HG02885 (cell line): ENCODE data around the gene SLC4A11.
A peak's percentile ranks its signal among the peaks of the same experiment; 100 is the strongest.
"Not testable (repeated sequence)": the region's sequence is repeated elsewhere in the genome, so short reads cannot be mapped to it uniquely, and the experiment has no call there.

ENCODE experiments used
- ATAC-seq: cut with Tn5 transposase; IDR thresholded peaks from one replicate; pipeline ENCODE4 v1.9.1; 2021; ENCODE audit warnings: mild to moderate bottlenecking; ENCODE audit not compliant: unreplicated experiment, poor library complexity

SLC4A11 gene

GRCh38 chr20:3208786-3209256 lies 30.2 kb downstream of the SLC4A11 start:
- ATAC-seq = peak; percentile 3

GRCh38 chr20:3204124-3204794 lies 34.7 kb downstream of the SLC4A11 start, which contains the start of gene DDRGK1:
Gene DDRGK1 (minus strand): TSS chr20:3204682. CDS start chr20:3204627, 55 bp downstream.
- ATAC-seq = peak; percentile 78

DNA sequence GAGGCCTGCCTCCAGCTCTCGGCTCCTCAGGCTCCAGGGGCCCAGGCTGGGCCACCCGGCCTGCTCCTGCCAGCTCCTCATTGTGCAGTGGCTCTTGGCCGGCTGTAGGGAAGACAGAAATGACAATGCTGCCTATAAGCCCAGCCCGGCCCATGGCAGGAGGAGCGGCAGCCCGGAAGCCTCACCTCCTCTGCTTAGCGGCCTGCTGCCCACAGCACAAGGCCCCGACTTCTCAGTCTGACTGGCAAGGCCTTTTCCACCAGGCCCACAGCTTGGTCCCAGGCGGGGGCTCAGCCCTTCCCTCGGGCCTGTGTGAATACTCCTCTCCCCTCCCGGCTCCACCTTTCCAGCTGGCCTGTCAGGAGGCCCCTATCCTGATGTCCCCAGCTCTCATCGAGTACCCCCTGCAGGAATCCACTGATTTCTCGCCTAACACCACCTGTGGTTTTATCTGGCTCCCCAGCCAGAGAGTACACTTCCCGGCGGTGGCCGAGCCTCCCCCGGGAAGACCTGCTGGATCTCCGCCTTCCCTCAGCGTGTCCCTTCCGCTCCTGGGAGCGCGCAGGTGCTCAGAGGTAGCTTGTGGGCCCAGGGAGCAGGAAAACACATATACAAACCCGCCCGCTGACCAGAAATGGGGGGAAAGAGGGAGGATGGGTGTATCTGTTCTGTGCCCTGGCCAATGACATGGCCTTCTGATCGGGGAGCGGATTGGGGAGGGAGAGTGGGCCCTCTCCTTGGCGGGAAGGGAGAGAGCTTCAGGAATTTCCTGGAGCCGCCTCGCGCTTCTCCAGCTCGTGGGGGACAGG lies 35.5 kb downstream of the SLC4A11 start:
- ATAC-seq = peak; percentile 26

DNA sequence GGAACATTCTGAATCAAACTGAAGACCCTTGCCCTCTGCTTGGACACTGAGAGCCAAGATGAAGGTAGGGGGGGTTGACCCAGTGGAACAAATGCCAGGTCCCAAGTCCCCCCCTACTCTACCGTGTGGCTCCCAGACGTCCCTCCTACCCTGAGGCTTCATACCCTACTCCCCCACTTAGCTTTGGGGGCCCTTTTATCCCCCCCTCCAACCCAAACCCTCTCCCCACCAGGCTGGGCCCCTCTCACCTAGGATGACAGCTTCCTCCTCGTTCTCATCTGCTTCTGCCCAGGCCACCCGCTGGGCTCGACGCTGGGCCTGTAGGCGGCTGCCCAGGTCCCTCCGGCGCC lies 36.0 kb downstream of the SLC4A11 start:
- no peak for ATAC-seq

DNA sequence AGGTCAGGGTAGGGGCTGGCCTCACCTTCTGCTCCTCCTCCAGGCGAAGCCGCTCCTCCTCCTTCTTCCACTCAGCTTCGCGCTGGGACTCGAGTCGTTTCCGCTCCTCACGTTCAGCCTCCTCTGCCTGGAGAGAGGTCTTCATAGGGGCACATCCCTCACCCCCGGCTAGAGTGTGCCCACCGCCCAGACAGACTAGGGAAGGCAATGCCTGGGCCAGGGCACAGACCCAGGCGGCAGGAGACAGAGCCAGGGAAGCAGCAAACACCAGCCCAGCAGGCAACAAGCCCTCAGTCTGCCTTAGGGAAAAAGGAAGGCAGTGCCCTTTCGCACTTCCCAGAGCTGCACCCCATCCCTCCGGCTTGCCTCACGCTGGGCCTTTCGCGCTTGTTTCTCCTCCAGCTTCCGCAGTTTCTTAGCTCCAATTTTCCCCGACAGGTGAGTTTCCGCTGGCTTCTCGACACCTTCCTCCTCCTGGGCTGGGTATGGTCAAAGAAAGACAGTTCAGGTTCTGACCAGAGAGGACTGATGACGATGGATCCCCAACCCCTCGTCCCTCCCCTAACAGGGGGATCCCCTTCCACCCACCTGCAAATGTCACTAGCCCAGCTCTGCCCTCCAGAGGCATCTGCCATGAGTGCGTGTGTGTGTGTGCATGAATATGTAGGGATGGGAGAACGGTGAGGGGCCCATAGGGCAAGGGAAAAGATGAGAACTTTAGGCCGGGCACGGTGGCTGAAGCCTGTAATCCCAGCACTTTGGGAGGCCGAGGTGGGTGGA lies 38.8 kb downstream of the SLC4A11 start:
- no peak for ATAC-seq

DNA sequence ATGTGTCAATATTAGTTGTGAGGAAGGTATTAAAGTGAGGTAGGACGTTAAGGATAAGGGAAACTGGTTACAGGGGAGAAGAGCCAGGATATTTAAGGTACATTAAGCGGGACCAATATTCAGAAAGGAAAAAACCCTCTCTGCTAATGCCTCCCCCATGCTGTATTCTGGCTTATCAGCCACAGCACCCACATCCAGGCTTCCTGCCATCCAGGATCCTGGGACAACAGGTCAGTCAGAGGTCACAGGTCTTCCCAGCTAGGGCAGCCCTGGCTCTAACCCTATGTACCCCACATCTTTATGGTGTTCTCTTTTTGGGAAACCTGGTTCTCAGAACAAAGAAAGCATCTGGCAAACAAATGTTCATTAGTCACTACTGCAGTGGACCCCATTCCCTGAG lies 39.8 kb downstream of the SLC4A11 start:
- ATAC-seq = no peak

GRCh38 chr20:3195590-3196237 lies 43.3 kb downstream of the SLC4A11 start:
- ATAC-seq = no peak

DNA sequence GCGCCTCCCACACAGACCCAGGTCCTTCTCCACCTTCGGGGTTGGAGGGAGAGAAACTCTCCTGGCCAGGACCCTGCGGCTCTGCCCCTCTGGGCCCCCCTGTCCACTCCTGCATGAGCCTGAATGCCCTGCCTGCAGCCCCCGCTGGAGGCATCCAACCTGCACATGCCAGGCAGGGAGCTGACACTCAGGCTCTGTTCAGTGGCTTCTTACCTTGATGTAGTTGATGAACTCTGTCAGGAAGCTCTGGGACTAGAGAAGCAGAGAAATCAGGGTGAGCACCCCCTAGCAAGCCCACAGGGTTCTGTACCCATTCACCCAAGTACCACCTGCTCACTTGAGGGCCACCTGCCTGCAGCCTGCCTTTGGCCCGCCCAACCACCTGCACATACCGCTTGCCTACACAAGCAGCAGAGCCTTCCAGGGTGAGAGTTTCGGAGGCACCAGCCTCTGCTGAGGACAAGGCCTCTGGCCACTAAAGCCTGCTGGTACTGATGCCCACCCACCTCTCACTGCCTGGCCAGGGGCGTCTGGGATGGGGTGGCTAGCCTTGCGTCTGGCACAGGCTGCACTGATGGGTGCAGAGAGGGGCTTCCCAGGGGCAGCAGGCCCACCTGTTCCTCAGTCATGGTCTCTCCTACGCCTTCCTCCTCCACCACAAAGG lies 44.2 kb downstream of the SLC4A11 start:
- no peak for ATAC-seq

GRCh38 chr20:3193806-3194616 lies 45.0 kb downstream of the SLC4A11 start:
- ATAC-seq = no peak

DNA sequence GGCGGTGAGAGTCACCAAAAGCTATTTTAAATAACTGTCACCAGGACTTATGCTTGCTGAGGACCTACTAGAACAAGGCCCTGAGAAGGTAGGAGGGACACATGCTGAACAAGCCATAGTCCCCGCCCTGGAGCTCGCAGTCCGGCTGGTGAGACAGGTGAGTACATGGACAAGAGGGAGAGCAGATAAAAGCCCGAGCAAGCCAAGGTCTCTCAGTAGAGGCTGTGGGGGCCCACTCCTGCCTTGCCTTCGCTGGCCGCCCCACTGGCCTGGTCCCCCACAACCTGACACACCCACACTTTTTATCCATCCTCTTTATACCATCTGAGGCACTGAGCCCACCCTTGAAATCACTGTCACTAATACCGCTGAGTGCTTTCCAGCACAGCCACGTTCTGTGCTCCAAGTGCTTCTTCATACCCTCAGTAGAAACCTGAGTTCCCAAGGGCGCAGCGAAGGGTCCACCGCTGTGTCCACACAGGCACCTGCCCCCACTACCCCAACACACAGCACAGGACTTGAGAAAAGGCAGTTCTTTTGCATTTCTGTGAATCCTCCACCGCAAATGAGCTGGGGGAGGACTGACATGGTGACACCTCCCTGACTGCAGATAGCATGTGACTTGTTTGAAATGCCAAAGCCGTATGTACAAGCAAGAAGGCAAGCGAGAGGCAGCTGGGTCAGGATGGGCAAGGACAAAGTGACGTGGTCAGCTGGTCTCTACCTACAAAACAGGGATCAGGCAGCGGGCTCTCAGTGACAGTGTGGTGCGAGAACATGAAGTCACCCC lies 46.6 kb downstream of the SLC4A11 start:
- no peak for ATAC-seq

GRCh38 chr20:3190681-3191111 lies 48.3 kb downstream of the SLC4A11 start:
- ATAC-seq = no peak

DNA sequence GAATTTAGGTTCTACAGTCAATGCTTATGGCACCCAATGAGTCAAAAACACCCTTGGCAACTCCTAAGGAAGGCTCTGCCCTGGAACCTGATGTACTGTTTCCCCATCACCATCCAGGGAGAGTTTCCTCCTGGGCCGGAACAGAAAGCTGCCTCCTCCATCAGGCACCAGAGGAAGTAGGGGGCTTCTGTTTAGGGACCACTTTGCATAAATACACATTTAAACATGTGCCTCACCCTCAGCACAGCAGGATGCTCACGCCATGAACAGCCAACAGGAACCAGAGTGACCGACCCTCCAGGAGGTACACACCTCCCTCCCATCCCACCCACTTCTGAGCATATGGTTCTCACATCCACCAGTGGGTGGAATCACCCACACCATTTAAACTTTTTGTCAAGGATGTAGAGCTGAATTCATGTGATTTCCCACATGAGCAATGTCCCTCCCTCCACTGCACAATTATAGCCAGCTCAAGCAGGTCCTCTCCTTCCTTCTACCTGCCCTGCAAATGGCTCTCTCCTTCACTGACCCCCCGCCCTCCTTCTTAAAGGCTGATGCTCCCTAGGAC lies 49.3 kb downstream of the SLC4A11 start:
- ATAC-seq = no peak

DNA sequence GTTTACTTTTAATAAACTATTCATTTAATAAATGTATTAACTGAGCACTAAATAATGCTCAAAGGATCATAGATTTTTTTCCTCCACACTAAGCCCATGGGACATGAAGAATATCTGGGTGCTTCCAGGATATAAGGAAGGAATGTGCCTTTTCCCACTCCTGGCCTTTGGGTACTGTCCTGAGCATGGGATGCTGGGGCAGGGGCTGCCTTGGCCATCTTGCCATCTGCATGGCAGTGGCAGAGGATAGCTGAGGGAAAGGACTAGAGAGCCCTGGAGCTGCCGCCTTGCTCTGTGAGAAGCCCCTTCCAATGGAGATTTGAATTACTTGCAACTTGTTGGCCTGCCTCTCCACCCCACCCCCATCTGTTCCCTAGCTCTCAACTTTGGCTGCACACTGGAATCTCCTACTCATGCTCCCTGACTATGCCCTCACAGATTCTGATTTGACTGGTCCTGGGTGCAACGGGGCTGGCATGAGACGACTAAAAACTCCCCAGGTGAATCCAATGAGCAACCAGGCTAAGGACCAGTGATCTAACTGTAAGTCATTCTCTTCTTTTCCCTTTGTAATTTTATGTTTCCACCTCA lies 50.1 kb downstream of the SLC4A11 start:
- ATAC-seq = no peak

DNA sequence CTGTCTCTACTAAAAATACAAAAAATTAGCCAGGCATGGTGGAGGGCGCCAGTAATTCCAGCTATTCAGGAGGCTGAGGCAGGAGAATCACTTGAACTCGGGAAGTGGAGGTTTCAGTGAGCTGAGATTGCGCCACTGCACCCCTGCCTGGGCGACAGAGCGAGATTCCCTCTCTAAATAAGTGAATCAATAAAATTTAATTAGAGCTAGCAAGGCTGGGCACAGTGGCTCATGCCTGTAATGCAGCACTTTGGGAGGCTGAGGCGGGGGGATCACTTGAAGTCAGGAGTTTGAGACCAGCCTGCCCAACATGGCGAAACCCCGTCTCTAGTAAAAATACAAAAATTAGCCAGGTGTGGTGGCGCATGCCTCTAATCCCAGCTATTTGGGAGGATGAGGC lies 51.1 kb downstream of the SLC4A11 start:
- not testable (repeated sequence) for ATAC-seq

- no peak for ATAC-seq
Observed at GRCh38 chr20:3183896-3184612, 54.9 kb downstream of the SLC4A11 start.

DNA sequence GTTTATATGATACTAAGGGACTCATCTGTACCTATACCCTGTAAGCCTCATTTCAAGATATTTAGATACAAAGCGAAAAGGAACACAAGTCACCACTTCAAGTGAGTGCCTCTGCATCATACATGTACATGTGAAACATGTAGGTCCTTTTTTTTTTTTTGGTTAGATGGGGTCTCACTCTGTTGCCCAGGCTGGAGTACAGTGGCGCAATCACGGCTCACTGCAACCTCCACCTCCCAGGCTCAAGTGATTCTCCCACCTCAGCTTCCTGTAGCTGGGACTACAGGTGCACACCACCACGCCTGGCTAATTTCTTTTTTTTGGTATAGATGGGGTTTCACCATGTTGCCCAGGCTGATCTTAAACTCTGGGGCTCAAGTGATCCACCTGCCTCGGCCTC lies 56.6 kb downstream of the SLC4A11 start:
- ATAC-seq = not testable (repeated sequence)

DNA sequence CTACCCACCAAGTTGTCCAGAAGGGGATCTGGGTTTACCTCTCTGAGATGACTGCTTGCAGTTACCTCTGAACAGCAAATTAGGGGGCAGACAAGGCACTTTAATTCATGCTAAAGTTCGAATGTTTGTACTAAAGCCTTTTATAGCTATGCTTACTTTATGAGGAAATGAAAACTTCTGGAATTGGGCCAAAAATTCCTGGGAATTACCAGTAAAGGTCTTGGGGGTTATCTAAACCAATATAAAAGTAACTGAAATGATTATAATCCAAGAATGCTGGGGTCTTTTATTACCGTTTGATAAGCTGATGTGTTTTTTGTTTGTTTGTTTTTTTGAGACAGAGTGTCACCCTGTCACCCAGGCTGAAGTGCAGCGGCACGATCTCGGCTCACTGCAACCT lies 57.7 kb downstream of the SLC4A11 start:
- ATAC-seq = no peak
